GM19467 (cell line): ENCODE measurements around the gene EML1.

Experiments used
- ATAC-seq: cut with Tn5 transposase; IDR thresholded peaks from one replicate; pipeline ENCODE4 v1.9.1; 2021; ENCODE audit warnings: mild to moderate bottlenecking, moderate library complexity; ENCODE audit not compliant: unreplicated experiment

Gene EML1

GRCh38 chr14:99775351-99775750, 17.9 kb upstream of the EML1 start:
- no peak for ATAC-seq

- no peak for ATAC-seq
Measured at GRCh38 chr14:99777951-99778350, 15.3 kb upstream of the EML1 start.

- no peak for ATAC-seq
Measured at GRCh38 chr14:99779751-99780150, 13.5 kb upstream of the EML1 start.

GRCh38 chr14:99780690-99781089, 12.5 kb upstream of the EML1 start:
- ATAC-seq = no peak

- no peak for ATAC-seq
Measured at GRCh38 chr14:99781091-99781490, 12.1 kb upstream of the EML1 start.

GRCh38 chr14:99781853-99782610, 11.2 kb upstream of the EML1 start:
- ATAC-seq = no peak

GRCh38 chr14:99784508-99784907, 8.7 kb upstream of the EML1 start:
- ATAC-seq = no peak

- ATAC-seq = no peak
Measured at GRCh38 chr14:99785426-99785825, 7.8 kb upstream of the EML1 start.

GRCh38 chr14:99786511-99786989, 6.7 kb upstream of the EML1 start:
- ATAC-seq = no peak

- no peak for ATAC-seq
Measured at GRCh38 chr14:99788713-99789112, 4.5 kb upstream of the EML1 start.

GRCh38 chr14:99789581-99789980, 3.6 kb upstream of the EML1 start:
- ATAC-seq = no peak

- no peak for ATAC-seq
Measured at GRCh38 chr14:99790201-99790977, 2.8 kb upstream of the EML1 start.

- ATAC-seq = no peak
Measured at GRCh38 chr14:99790978-99791376, 2.2 kb upstream of the EML1 start.

- ATAC-seq = no peak
Measured at GRCh38 chr14:99791476-99792209, 1.6 kb upstream of the EML1 start.

GRCh38 chr14:99792210-99792535, 1.0 kb upstream of the EML1 start:
- no peak for ATAC-seq

GRCh38 chr14:99792551-99793212, 531 bp upstream of the EML1 start:
- ATAC-seq = no peak

GRCh38 chr14:99794151-99794780, 1.1 kb downstream of the EML1 start:
- no peak for ATAC-seq

- ATAC-seq = no peak
Measured at GRCh38 chr14:99795046-99795445, 1.8 kb downstream of the EML1 start.

- ATAC-seq = no peak
Measured at GRCh38 chr14:99797231-99797630, 4.0 kb downstream of the EML1 start.

- ATAC-seq = no peak
Measured at GRCh38 chr14:99800781-99801180, 7.6 kb downstream of the EML1 start.
